GM12801 (cell line): ENCODE results near the gene TOMM40.
"Not testable (repeated sequence)": the region's sequence is repeated elsewhere in the genome, so short reads cannot be mapped to it uniquely, and the experiment has no call there.

Source experiments
- TF ChIP-seq, protein P1 (sequence below): IDR thresholded peaks from one replicate; pipeline ENCODE4 v1.5.1; 2011; ENCODE audit warnings: control low read depth; ENCODE audit not compliant: insufficient read length; ENCODE audit errors: extremely low read depth

TOMM40 gene

DNA sequence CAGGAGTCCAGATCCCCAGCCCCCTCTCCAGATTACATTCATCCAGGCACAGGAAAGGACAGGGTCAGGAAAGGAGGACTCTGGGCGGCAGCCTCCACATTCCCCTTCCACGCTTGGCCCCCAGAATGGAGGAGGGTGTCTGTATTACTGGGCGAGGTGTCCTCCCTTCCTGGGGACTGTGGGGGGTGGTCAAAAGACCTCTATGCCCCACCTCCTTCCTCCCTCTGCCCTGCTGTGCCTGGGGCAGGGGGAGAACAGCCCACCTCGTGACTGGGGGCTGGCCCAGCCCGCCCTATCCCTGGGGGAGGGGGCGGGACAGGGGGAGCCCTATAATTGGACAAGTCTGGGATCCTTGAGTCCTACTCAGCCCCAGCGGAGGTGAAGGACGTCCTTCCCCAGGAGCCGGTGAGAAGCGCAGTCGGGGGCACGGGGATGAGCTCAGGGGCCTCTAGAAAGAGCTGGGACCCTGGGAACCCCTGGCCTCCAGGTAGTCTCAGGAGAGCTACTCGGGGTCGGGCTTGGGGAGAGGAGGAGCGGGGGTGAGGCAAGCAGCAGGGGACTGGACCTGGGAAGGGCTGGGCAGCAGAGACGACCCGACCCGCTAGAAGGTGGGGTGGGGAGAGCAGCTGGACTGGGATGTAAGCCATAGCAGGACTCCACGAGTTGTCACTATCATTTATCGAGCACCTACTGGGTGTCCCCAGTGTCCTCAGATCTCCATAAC is 14.5 kb downstream of the TOMM40 start, which contains the start of gene APOE:
APOE (plus strand) TSS at position 360 of the 724 bp plus-strand sequence. CDS start 829 bp downstream, outside the sequence.
- TF ChIP-seq, protein P1, sequence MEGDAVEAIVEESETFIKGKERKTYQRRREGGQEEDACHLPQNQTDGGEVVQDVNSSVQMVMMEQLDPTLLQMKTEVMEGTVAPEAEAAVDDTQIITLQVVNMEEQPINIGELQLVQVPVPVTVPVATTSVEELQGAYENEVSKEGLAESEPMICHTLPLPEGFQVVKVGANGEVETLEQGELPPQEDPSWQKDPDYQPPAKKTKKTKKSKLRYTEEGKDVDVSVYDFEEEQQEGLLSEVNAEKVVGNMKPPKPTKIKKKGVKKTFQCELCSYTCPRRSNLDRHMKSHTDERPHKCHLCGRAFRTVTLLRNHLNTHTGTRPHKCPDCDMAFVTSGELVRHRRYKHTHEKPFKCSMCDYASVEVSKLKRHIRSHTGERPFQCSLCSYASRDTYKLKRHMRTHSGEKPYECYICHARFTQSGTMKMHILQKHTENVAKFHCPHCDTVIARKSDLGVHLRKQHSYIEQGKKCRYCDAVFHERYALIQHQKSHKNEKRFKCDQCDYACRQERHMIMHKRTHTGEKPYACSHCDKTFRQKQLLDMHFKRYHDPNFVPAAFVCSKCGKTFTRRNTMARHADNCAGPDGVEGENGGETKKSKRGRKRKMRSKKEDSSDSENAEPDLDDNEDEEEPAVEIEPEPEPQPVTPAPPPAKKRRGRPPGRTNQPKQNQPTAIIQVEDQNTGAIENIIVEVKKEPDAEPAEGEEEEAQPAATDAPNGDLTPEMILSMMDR, result no peak

- TF ChIP-seq, protein P1, result no peak
These were observed 16.6 kb downstream of the TOMM40 start for GRCh38 chr19:44907613-44908012.

GRCh38 chr19:44908074-44908835 is 17.2 kb downstream of the TOMM40 start:
- TF ChIP-seq, protein P1, result no peak

- TF ChIP-seq, protein P1, result no peak
These were observed 17.8 kb downstream of the TOMM40 start for GRCh38 chr19:44908836-44909261.

DNA sequence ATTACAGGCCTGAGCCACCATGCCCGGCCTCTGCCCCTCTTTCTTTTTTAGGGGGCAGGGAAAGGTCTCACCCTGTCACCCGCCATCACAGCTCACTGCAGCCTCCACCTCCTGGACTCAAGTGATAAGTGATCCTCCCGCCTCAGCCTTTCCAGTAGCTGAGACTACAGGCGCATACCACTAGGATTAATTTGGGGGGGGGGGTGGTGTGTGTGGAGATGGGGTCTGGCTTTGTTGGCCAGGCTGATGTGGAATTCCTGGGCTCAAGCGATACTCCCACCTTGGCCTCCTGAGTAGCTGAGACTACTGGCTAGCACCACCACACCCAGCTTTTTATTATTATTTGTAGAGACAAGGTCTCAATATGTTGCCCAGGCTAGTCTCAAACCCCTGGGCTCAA is 18.7 kb downstream of the TOMM40 start:
- TF ChIP-seq, protein P1, result no peak

DNA sequence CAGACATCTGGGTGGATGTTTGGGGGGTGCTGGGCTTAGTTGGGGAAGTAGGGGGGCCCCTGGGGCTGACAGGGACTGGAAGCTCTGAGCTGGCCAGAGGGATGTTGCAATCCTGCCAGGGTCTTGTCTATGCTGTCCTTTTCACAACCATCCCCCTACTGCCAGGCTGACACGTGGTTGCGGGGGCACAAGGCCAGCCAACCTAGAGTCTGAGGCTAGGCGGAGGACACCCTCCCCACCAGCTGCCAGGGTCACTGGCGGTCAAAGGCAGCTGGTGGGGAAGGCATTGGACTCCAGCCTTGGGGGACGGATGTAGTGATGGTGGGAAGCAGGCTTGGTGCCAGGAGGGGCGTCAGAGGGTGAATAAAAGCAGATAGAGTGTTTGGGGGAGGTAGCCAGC is 21.8 kb downstream of the TOMM40 start:
- TF ChIP-seq, protein P1, result no peak

- TF ChIP-seq, protein P1, result not testable (repeated sequence)
These were observed 23.6 kb downstream of the TOMM40 start, which contains the start of gene APOC1 for GRCh38 chr19:44914433-44915206. TSS of gene APOC1 (plus strand) at chr19:44914608. CDS start at chr19:44914892, 284 bp downstream.
